Activated CD4-positive, alpha-beta T cell treated with anti-CD3 and anti-CD28 coated beads, Interleukin-2, amount 50 U/mL, for 48 hours (primary cell): Measurements from ENCODE around the gene PAQR5.
A peak's percentile ranks its signal among the peaks of the same experiment; 100 is the strongest.
"Not testable (repeated sequence)": the region's sequence is repeated elsewhere in the genome, so short reads cannot be mapped to it uniquely, and the experiment has no call there.

ENCODE experiments used
- DNase-seq, 2 experiments: peaks; one replicate each; pipeline ENCODE4 v3.0.0-alpha.2; 2020

Gene PAQR5

DNA sequence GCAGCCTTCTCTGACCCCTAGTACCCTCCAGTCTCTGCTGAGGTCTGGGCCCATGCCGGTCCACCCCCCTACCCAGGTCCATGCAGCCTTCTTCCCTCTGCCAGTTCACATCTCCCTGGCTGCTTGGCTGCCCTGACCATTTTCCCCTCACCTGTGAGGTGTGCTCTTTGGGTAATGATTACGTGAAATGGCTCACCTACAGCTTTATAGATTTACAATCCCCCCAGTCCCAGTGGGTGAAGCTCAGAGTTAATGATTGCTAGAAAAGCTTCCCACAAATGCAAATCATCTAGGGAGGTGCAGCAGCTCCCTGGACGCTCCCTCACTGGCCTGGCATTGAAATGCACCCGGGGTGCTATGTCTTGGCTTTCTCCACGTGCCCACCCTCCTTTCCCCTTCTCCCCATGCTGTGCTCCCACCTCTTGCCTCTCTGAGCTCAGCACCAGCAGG lies 18.7 kb downstream of the PAQR5 start:
- DNase-seq = no peak

DNA sequence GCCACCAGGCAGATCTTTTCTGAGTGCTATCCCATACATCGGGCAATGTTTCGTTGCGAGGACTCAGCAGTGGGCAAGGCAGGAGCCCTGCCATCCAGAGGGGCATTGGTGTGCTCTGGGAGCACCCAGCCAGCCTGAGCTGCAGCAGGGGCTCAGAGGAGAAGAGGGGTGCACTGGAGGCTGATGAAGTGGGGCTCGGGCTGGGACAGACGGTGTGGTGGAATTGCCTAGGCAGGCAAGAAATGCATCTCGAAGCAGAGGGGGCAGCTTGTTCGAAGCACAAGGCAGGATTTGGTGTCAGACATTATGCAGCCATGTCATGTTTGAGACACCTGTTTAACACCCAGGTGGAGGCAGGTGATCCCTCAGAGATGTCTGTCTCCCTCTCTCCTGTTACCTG lies 19.3 kb downstream of the PAQR5 start:
- no peak for DNase-seq

DNA sequence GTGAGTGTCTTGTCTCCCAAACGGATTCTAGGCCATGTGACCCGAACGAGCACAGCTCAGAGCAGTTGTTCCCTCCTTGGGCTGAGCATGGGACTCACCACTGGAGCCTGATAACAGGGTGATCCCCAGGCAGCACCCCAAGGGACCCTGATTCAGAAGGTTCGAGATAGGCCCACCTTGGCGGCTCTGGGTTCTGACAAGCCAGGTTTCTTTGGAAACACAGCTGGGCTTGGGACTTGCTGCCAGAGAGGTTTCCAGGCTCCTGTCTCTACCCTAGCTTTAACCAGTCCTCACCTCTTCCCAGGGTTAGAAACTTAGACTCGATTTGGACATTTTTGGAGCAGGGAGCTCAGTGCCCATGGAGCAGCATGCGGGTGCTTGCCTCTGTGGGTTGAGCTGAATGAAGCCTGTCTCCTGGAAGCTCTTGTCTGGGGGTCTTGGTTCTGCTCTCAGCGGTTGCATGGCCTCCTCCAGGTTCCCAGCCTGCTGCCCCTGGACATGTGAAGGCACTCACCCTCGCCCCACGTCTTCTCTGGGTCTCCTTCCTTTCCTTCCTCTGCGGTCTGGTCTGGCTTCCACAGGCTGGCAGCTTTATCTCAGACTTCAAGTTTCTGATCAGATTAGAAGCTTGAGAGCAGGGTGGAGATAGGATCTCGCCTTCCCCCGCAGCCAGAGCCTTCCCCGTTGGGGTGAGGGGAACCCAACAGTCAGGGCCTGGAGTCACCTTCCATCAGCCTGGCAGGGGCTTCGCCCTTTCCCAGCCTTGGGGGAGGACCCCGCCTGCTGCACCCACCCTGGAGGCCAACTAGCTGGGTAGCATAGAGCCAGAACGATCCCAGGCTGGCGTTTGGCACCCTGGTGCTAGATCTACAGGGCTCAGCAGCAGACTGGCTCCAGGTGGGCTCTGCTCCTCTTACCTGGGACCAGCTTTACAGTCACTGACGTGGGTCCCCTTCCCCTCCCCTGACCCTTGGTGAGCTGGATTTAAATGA lies 21.0 kb downstream of the PAQR5 start:
- DNase-seq = peak; percentile 7 to 21

DNA sequence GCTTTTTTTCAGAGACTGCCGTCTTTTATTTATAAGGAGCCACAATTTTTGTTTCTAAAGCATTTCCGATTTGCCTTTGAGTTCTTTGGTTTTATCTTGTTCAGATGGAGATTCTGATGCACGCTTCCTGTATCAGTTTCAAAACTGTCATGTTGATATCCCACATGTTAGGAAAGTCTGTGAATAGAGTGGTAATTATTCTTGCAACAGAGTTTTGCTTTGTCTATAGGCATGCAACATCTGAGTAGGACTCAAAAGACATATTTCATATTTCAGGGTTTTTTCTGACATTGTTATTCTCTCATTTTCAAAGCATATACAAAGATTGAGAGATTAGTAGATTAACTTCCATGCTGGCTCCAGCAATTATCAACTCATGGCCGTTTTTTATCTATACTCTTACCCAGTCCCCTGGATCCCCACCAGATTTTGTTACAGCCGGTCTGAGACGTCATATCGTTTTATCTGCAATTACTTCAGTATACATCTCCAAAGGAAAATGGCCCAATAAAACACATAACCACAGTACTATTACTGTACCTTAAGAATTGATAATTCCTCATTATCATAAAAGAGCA lies 22.4 kb downstream of the PAQR5 start:
- DNase-seq = no peak

DNA sequence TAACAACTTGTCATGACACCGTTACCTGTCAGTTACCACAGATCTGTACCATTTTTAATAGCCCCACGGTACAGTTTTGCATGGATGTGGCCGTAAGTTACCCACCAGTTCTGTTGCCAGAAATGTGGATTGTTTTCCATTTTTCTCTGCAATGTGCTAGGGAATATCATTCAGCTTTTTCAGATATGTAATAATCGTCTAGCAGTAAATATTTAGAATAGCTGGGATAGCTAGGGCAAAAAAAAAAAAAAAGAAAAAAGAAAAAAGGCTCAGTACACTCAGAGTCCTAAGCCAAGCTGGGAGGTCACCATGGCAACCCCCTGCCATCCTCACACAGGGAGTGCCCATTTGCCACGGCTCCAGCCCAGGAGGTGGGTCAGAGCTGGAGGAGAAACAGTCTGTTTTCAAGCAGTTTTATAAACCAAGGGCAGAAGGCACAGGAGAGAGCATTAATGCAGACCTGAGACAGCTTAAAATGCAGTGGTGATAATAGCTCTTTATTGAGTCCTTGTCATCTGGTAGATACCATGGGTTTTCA lies 25.2 kb downstream of the PAQR5 start:
- DNase-seq = no peak

DNA sequence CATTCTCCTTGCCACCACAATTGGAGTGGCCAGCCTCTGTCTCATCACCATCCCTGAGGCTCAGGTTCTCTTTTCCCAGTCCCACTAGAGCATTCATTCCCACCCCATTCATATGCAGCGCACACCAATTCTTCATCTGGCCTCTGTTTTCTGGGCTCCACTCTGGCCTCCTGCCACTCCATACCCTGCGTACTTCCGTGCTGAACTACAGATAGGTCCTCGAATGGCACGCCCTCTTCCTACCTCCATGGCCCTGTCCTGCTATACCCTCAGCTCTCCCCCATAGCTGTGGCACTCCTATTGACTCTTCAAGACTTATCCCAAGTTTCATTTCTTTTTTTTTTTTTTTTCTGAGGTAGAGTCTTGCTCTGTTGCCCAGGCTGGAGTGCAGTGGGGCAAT lies 25.9 kb downstream of the PAQR5 start:
- no peak for DNase-seq

DNA sequence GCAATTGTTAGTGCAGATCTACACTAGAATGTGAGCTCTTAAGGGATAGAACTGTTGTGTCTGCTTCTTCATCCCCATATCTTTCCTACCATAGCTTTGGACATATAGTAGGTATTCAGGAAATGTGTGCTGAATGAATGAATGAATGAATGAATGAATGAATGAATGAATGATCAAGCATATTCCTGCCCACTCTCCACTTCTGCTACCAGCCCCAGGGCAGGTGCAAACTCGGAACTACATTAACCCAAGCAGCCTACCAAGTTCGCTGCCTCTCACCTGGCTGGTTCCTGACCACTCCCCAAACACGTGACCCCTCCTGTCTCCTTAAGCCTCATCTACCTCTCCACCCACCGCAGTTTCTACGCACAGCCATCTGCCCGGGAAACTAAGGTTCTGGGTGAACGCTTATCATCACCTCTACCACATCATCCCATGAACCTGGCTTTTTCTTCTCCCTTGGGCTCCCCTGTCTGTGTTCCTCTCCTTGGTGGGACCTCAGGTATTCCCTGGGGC lies 26.8 kb downstream of the PAQR5 start:
- DNase-seq = no peak

DNA sequence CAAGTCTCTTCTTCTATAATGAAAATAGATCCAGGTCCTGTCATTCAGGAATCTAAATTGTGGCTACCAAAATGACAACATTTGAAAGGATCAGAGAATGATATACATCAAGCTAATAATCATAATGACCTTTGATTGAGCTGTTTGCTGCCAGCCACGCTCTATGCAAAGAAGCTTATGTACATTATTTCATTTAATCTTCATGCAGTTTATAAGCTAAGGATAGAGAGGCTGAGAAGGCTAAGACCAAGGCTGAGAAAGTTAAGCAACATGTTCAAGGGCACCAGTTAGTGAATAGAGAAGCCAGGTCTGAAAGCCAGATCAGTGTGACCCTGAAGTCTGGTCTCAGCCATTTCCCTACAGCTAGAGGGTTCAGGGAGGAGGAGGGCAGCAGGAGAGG lies 29.4 kb downstream of the PAQR5 start:
- no peak for DNase-seq

DNA sequence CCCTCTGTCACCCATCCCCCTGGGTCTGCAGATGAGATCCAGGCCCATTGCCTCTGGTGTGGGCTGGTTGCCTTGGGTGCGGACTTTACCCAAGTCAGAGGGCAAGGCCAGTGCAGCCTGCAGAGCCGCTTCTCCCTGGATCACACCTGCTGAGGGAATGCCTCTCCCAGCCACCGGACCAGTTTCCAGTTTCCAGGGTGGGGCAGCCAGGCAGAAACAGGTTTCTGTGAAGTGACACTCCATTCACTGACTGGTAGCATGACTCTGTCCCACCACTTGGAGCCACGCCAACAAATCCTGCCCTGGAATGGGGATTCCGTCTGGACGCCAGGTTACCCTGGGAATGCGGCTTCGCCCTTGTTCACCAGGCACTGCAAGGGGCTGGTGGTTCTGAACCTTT lies 30.0 kb downstream of the PAQR5 start:
- no peak for DNase-seq

DNA sequence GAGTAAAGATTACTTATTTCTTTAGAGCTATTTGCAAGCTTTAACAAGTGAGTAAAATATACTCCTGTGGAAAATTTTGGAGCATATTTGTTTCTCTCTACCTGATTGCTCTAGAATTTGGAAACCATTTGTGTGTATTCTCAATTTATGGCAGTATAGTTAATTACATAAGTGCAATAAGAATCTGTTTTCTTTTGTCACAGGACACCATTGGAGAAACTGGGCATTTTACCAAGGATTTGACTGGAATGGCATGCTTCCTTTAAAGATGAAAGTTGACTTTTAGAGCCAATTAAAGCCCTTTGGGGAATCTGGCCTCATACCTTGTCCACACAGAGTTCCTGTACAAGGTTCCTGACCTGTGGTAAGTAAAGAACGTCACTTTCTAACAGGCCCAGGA lies 38.4 kb downstream of the PAQR5 start:
- no peak for DNase-seq

DNA sequence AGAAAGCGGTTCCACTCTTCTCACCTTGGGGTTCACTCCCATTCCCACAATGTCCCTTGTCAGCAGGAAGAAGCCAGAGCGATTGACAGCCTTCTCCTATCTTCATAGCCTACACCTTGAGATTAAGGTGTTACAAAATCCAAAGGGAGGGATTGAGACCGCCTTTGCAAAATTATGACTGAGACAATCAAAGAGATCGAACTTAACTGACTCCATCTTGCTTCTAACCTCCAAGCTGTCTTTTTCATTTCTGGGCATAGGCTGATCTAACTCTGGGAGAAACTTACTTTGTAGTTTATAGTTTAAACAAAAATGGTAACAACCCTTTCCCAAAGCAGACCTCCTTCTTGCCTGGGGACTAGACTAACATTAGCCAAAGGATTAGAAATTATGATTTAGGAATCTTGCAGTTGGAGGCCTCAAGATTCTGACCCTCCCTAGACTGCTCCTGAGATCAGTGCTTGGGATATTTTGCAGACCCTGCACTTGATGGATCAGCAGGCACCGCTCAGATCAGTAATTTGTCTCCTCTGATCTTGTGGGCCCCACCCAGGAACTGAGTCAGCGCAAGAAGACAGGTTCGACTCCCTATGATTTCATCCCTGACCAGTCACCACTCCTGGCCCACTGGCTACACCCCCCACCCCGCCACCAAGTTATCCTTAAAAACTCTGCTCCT lies 40.0 kb downstream of the PAQR5 start:
- no peak for DNase-seq

DNA sequence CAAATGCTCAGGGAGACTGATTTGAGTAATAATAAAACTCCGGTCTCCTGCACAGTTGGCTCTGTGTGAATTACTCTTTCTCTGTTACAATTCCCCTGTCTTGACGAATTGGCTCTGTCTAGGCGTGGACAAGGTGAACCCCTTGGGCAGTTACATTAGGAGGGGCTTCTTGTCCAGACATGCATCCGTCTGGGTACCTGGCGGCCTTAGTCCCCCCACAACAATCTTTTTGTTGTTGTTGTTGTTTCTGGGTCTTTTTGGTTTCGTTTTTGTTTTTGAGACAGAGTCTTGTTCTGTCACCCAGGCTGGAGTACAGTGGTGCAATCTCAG lies 40.5 kb downstream of the PAQR5 start:
- DNase-seq = not testable (repeated sequence)

DNA sequence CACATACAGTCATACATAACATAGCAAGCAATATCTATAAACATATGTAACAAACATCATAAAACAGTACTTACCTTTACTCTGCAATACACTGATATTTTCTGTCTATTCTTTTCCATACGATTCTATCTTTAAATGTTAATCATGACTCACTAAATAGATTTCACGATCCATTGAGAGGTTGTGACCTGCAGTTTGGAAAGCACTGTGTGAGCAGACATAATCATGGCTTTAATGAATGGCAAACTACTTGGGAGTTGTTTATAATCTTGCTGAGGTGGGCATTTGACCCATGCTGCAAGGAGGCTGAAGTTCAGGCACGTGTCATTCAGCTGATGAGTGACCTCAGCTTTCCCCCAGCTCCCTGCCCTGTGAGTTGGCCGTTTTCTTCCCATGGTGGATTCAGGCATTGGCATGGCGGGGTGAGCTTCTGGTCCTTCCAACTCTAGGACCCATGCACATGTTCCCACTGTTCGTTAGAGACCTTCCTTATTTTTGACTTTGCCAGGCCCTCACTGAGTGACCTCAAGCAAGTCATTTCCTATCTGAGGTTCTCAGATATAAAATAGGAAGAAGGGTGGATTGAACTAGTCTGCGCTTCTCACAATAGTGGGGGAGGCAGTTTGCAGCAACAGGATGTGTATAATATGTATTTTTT lies 41.7 kb downstream of the PAQR5 start:
- no peak for DNase-seq

DNA sequence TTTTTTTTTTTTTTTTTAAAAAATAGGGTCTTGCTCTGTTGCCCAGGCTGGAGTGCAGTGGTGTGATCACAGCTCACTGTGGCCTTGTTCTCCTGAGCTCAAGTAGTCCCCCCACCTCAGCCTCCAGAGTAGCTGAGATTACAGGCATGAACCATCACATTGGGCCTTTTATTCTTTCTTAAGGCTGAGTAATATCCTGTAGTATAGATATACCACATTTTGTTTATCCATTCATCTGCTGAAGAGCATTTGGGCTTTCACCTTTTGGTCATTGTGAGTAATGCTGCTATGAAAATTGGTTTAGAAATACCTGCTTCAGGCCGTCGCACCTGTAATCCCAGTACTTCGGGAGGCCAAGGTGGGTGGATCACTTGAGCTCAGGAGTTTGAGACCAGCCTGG lies 42.6 kb downstream of the PAQR5 start:
- no peak for DNase-seq

DNA sequence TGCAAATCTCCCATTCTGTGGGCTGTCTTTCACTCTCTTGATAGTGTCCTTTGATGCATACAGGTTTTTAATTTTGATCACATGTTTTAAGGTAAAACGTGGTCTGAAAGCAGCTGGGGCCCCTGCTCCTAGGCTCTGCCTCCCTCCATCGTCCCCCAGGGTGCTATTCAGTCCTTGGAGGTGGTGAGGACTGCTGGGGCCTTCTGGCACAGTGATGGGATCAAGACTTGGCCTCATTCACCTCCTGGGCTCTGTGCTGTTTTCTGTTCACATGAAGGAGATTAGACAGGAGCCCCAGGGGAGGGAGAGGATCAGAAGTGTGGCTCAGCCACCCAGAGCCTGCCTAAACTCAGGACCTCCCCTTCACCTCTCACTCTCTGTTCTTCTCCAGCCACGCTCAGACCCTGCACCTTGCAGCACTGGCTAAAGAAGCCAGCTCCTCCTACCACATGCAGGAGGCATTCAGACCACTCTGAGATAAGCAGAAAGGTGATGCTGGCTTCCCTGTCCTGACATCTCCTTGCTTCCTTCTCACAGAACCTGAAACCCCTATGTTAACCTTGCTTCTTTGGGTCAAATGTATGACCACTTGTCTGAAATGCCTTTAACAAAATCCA lies 43.9 kb downstream of the PAQR5 start:
- no peak for DNase-seq

DNA sequence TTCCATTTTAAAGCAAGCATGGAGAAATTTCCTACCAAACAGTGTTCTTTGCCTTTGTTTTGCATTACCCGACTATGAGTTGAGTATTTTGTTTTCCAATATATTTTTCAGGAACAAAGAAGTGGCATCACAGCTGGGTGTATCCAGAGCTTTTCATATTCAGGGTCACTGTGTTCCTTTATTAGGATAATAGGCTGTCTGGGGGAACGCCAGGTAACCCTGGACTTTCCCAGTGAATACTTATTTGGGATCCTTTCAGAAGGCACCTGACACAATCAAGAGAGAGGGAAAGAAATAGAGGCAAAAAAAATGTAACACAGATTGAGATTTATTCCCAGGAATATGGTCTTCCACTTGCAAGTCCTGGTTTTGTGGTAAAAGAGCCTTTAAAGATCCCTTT lies 44.4 kb downstream of the PAQR5 start:
- DNase-seq = no peak

DNA sequence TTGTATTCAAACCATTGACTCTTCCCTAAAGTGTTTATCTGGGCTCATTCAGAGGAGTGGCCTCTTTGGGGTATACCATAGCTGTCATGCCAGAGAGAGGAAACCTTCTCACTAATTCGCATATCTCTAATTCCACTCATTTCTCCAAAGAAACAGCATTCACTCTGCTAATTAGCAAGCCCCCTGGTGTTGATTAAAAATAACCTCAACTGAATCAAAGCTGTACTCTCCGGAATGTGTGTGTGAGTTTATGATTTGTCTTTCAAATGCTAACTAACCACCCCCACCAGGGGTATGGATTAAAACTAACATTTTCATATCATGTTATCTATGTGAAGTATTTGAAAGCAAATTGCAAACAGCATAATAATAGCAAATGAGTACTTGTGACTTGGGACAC lies 45.5 kb downstream of the PAQR5 start:
- DNase-seq = no peak

DNA sequence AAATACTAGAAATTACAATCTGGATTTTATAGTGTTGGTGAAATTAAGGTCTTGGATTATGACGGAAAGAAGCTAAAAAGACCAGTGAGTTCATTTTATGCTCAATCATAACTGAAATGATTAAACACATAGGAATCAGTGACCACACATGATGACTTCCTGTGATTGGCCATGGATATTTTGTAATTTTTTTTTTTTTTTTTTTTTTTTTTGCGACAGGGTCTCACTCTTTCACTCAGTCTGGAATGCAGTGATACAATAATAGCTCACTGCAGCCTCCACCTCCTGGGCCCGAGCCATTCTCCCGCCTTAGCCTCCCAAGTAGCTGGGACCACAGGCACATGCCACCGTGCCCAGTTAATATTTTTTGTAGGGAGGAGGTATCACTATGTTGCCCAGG lies 47.4 kb downstream of the PAQR5 start:
- DNase-seq = no peak

DNA sequence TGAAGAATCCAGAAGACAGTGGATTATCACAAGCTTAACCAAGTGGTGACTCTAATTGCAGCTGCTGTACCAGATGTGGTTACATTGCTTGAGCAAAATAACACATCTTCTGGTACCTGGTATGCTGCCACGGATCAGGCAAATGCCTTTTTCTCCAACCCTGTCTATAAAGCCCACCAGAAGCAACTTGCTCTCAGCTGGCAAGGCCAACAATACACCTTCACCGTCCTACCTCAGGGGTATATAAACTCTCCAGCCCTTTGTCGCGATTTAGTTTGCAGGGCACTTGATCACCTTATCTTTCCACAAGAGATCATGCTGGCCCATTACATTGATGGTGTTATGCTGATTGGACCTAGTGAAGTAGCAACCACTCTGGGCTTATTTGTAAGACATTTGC lies 52.6 kb downstream of the PAQR5 start:
- no peak for DNase-seq

DNA sequence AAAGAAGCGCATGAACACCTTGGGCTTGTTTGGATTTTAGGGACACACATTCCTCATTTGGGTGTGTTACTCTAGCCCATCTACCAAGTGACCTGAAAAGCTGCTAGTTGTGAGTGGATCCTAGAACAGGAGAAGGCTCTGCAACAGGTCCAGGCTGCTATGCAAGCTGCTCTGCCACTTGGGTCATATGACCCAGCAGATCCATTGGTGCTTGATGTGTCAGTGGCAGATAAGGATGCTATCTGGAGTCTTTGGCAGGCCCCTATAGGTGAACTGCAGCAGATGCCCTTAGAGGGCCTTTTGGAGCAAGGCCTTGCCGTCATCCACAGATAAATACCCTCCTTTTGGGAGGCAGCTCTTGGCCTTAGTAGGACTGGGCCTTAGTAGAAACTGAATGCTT lies 53.2 kb downstream of the PAQR5 start:
- DNase-seq = no peak

DNA sequence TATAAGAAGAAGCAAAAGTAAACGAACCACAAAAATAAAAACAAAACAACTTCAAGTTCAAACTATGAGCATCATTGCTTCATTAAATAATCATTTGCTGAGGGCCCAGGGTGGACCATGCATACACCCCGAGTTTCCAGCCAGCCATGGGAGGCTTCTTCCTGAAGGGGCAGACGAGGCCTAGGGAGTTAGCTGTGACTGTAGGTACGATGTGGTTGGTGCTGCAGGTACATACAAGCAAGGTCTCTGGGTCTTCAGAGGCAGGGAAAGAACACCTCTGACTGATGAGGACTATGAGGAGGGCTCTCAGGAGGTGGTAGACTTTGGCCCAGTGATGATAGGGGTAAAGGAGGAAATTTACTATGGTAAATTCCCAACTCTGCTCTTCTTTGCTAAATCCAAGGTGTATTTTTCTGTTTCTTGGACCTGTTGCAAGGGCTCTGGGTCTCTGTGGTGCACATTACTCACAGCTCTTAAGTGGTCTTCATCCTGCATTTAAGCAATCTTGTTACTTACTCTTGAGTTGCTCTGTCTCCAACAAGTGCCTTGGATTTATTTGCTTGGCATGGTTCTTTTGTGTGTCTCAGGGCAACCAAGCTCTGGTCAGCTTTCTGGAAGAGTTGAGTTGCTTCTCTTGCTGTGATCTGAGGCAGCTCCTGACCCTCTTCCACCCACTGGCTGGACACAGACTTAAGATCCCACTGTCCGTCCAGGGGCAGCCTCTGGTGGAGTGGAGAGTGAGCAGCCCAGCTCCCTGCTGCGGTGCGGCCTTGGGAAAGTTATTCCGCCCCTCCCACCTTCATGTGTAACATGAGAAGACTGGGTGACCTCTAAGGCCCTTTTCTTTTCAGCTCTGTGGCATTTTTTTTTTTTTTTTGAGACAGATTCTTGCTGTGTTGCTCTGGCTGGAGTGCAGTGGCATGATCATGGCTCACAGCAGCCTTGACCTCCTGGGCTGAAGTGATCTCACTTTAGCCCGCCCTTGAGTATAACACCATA lies 59.4 kb downstream of the PAQR5 start:
- no peak for DNase-seq
